ENCODE data around the gene NLRP6.

GRCh38 chr11:267491-267994, 10.7 kb upstream of the NLRP6 start:
- TF ChIP-seq GATA3 (IDR thresholded peaks at IDR 0.05; ENCODE audit: low read depth, low read length) (no peak), GATA2 (IDR thresholded peaks at IDR 0.05; ENCODE audit: low read depth, low read length) (no peak)
